Islet precursor cell (in vitro differentiated cells): ENCODE data around the gene FREM3.

ENCODE experiments used
- DNase-seq: peaks from one replicate; pipeline ENCODE4 v3.0.0-alpha.2; 2018

FREM3 gene

GRCh38 chr4:143658336-143658735 is 42.1 kb downstream of the FREM3 start:
- DNase-seq, result no peak

- no peak for DNase-seq
Observed at GRCh38 chr4:143654571-143654970, 45.9 kb downstream of the FREM3 start.

- DNase-seq, result no peak
Observed at GRCh38 chr4:143653031-143653430, 47.4 kb downstream of the FREM3 start.

GRCh38 chr4:143643399-143643798 is 57.1 kb downstream of the FREM3 start:
- no peak for DNase-seq

- DNase-seq, result no peak
Observed at GRCh38 chr4:143642611-143643010, 57.9 kb downstream of the FREM3 start.

GRCh38 chr4:143641361-143641760 is 59.1 kb downstream of the FREM3 start:
- no peak for DNase-seq

GRCh38 chr4:143634763-143635162 is 65.7 kb downstream of the FREM3 start:
- no peak for DNase-seq

GRCh38 chr4:143633833-143634232 is 66.6 kb downstream of the FREM3 start:
- DNase-seq, result no peak

GRCh38 chr4:143626134-143626911 is 74.2 kb downstream of the FREM3 start:
- DNase-seq, result no peak

GRCh38 chr4:143625632-143626031 is 74.8 kb downstream of the FREM3 start:
- DNase-seq, result no peak

- no peak for DNase-seq
Observed at GRCh38 chr4:143623896-143624295, 76.6 kb downstream of the FREM3 start.

GRCh38 chr4:143618811-143619210 is 81.7 kb downstream of the FREM3 start:
- DNase-seq, result no peak

- no peak for DNase-seq
Observed at GRCh38 chr4:143617994-143618679, 82.3 kb downstream of the FREM3 start.

GRCh38 chr4:143616771-143617170 is 83.7 kb downstream of the FREM3 start:
- no peak for DNase-seq

GRCh38 chr4:143609492-143609891 is 91.0 kb downstream of the FREM3 start:
- DNase-seq, result no peak

GRCh38 chr4:143606480-143606879 is 94.0 kb downstream of the FREM3 start:
- no peak for DNase-seq

GRCh38 chr4:143599827-143600226 is 100.6 kb downstream of the FREM3 start:
- DNase-seq, result no peak

GRCh38 chr4:143598816-143599215 is 101.7 kb downstream of the FREM3 start:
- no peak for DNase-seq

GRCh38 chr4:143597276-143597675 is 103.2 kb downstream of the FREM3 start:
- DNase-seq, result no peak

- no peak for DNase-seq
Observed at GRCh38 chr4:143587703-143588102, 112.8 kb downstream of the FREM3 start.

GRCh38 chr4:143586080-143586479 is 114.4 kb downstream of the FREM3 start:
- no peak for DNase-seq

- DNase-seq, result no peak
Observed at GRCh38 chr4:143585548-143585947, 114.9 kb downstream of the FREM3 start.

- DNase-seq, result peak; percentile 65
Observed at GRCh38 chr4:143581331-143581946, 119.0 kb downstream of the FREM3 start.

- no peak for DNase-seq
Observed at GRCh38 chr4:143575331-143575730, 125.1 kb downstream of the FREM3 start.
